GM10266 (cell line): Measurements from ENCODE around the gene ALDH16A1.

Source experiments
- DNase-seq: peaks from one replicate; pipeline ENCODE4 v3.0.0; 2012; ENCODE audit errors: extremely low spot score
- TF ChIP-seq, protein P1 (sequence below): IDR thresholded peaks from 2 replicates; pipeline ENCODE4 v1.5.1; 2012; ENCODE audit warnings: mild to moderate bottlenecking, low read depth; ENCODE audit not compliant: control insufficient read depth, insufficient read depth; ENCODE audit errors: missing control alignments

The ALDH16A1 gene

DNA sequence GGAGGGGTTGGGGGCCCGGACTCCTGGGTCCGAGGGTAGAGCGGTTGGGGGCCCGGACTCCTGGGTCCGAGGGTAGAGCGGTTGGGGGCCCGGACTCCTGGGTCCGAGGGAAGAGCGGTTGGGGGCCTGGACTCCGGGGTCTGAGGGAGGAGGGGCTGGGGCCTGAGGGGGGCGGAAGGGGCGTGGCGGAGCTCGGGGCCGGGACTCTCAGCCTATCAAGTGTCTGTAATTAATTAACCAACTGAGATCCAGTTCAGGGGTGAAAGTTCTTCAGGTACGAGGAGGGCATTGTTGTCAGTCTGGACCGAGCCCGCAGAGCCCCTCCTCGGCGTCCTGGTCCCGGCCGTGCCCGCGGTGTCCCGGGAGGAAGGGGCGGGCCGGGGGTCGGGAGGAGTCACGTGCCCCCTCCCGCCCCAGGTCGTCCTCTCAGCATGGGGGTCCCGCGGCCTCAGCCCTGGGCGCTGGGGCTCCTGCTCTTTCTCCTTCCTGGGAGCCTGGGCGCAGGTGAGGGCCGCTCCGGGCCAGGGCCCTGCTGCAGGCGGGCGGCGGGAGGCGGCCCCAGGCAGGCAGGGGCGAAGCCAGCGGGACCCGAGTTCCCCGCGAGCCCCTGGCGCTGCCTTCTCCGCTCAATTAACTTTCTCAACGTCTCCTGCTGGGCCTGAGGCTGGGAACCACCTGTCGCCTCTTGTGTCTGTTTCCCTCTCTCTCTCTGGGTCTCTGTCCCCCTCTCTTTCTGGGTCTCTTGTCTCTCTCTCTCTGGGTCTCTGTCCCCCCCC, 60.1 kb downstream of the ALDH16A1 start:
- TF ChIP-seq, protein P1, sequence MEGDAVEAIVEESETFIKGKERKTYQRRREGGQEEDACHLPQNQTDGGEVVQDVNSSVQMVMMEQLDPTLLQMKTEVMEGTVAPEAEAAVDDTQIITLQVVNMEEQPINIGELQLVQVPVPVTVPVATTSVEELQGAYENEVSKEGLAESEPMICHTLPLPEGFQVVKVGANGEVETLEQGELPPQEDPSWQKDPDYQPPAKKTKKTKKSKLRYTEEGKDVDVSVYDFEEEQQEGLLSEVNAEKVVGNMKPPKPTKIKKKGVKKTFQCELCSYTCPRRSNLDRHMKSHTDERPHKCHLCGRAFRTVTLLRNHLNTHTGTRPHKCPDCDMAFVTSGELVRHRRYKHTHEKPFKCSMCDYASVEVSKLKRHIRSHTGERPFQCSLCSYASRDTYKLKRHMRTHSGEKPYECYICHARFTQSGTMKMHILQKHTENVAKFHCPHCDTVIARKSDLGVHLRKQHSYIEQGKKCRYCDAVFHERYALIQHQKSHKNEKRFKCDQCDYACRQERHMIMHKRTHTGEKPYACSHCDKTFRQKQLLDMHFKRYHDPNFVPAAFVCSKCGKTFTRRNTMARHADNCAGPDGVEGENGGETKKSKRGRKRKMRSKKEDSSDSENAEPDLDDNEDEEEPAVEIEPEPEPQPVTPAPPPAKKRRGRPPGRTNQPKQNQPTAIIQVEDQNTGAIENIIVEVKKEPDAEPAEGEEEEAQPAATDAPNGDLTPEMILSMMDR, result no peak
- DNase-seq, result no peak

DNA sequence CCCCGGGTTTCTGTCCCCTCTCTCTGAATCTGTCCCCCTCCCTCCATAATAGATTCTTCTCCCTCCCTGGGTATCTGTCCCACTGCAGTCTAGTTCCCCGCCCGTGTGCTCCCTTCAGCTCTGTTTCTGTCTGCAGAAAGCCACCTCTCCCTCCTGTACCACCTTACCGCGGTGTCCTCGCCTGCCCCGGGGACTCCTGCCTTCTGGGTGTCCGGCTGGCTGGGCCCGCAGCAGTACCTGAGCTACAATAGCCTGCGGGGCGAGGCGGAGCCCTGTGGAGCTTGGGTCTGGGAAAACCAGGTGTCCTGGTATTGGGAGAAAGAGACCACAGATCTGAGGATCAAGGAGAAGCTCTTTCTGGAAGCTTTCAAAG, 60.7 kb downstream of the ALDH16A1 start:
- TF ChIP-seq, protein P1, result no peak
- no peak for DNase-seq

DNA sequence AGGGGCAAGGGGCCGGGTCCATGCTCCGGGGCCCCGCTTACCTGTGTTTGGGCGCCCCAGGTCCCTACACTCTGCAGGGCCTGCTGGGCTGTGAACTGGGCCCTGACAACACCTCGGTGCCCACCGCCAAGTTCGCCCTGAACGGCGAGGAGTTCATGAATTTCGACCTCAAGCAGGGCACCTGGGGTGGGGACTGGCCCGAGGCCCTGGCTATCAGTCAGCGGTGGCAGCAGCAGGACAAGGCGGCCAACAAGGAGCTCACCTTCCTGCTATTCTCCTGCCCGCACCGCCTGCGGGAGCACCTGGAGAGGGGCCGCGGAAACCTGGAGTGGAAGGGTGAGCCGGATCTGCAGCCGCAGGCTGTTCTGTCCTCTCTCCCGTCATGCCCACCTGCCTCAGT, 61.1 kb downstream of the ALDH16A1 start:
- TF ChIP-seq, protein P1, result no peak
- DNase-seq, result no peak

DNA sequence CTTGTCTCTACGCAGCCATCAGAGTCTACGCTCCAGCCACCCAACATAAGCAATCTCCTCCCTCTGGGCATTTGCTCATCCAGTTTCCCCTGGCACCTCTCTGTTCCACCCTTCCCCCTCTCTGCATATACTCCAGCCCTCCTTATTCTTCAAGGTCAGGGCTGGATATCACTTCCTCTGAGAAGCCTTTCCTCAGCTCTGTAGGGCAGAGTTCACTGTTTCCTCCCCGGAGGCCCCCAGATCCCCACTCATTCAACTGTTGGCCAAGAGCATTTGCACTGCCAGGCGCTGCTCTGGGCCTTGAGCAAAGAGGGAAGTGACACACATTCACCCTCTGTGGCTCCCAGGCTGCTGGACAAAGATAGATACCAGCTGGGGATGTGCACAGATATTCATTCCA, 62.7 kb downstream of the ALDH16A1 start:
- no peak for DNase-seq
- TF ChIP-seq, protein P1, result no peak

DNA sequence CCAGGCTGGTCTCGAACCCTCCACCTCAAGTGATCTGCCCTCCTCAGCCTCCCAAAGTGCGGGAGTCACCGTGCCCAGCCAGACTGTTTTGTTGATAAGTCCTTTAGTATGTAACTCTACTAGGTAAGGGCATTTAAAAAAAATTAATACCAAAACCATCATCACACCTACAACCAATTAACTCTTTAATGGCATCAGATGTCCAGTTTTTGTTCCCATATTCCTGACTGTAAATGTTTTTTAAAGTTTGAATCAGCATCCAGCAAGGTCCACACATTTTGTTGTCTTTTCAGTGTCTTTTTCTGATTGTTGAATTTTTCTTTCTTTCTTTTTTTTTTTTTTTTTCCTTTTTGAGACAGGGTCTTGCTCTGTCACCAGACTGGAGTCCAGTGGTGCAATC, 65.0 kb downstream of the ALDH16A1 start:
- TF ChIP-seq, protein P1, result no peak
- DNase-seq, result no peak
